NCI-H146 treated with DMSO at 0.1 percent for 48 hours (cell line): Measurements from ENCODE around the gene KRT38.
"Not testable (repeated sequence)": the region's sequence is repeated elsewhere in the genome, so short reads cannot be mapped to it uniquely, and the experiment has no call there.

Source experiments
- DNase-seq: peaks from one replicate; lab custom pipeline; 2025; ENCODE audit not compliant: unreplicated experiment; lab: John Stamatoyannopoulos, UW

KRT38 gene

GRCh38 chr17:41396996-41397660 is 43.7 kb downstream of the KRT38 start, which contains the start of gene KRT31:
Gene KRT31, minus strand, starts transcription at chr17:41397608. Its CDS starts 69 bp downstream, at chr17:41397539.
- DNase-seq, result no peak

- DNase-seq, result no peak
These were observed 44.4 kb downstream of the KRT38 start for GRCh38 chr17:41396340-41396739.

DNA sequence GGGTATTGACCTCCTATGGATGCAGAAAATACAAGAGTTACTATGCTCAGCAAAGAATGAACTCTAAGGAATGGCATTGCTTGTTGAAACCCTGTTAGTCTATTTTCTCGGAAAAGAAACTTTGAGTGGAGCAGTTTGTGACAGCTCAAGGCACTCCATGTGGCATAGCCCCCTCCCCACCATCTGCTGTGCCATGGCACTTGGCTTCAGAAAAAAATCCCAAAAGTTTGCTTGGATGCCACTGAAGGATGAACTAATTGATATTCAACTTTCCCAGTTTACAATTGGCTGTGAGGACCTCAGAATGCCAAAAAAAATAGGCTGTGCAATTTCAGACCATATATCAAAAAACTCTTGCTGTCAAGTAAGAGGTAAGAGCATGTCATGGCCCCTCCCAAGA is 45.2 kb downstream of the KRT38 start:
- DNase-seq, result no peak

DNA sequence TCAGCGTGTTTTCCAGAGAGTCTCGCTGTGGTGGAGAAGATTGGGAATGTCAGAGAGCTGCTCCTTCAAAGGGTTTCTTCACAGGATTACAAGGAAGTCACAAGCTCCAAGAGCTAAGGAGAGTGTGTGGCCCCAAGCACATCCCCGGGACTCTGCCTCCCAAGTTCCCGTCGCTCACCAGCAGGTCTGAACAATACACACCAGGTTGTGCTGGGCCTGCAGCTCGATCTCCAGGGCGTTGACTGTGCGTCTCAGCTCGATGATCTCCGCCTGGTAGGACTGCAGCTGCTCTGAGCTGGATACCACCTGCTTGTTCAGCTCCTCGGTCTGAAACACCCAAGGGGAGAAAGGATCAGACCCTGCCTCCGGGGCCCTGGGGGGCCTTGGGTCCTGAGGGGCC is 45.7 kb downstream of the KRT38 start:
- DNase-seq, result not testable (repeated sequence)

DNA sequence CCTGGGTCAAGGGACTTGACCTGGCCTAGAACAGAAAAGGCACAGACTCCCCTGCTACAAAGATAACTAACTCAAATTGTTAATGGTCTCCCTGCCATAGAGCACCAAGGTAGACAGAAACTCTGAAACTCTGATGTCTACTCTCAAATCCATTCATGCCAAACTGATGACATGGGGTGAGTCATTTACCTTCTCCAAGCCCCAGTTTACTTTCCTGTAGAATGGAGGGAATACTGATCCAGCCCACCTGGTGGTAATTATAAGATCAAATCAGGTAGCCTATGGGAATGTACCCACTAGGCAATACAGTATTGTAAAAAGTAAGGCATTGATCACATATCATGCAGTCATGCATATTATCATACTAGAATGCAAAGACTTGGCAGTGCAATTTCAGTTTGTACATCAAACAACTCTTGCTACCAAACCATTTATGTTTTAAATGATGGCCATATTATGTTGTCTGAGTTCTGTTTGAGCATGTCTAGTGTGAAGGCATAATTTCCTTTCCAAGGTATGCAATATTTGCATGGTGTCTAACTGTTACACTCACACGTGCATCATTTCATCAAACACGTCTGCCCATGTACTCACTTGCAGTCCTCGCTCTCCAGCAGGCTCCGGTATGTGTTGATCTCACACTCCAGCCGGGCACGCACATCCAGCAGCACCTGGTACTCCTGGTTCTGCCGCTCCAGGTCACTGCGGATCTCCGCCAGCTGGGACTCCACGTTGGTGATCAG is 46.4 kb downstream of the KRT38 start:
- DNase-seq, result no peak

- DNase-seq, result no peak
These were observed 47.0 kb downstream of the KRT38 start for GRCh38 chr17:41393826-41394225.

DNA sequence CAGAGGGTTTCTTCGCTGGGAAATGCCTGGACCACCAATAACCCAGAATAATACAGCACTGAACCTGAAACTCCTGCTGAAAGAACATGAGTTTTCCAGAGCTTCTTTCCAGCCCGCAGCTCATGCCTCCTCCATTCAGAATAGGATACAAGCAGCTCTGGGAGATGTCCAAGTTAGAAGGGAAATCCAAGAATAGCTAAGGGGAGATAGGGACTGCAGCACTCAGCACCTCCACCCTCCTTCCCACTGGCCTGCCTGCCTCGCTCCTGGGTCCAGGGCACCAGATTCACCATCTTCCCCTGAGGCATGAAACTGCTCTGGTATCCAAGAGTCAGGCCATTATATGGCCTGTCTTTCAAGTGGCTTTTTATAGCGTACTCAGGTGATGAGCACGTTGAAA is 47.5 kb downstream of the KRT38 start:
- DNase-seq, result no peak

DNA sequence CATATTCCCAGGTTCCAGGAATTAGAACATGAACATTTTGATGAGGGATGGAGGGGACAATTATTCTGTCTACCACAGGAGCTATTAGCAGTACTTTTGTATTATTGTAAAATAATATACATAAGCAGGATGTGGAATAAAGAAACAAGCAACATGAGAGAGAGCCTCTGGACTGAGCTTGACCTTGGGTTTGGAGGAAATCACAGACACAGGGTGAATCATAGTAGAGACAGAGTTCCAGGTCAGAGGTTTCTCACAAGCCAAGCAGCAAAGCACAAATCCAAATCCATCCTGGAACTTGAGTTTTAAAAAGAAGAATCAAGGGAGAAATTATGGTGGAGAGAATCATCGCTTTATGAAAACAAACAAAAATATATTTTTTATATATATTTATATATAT is 48.5 kb downstream of the KRT38 start:
- no peak for DNase-seq

DNA sequence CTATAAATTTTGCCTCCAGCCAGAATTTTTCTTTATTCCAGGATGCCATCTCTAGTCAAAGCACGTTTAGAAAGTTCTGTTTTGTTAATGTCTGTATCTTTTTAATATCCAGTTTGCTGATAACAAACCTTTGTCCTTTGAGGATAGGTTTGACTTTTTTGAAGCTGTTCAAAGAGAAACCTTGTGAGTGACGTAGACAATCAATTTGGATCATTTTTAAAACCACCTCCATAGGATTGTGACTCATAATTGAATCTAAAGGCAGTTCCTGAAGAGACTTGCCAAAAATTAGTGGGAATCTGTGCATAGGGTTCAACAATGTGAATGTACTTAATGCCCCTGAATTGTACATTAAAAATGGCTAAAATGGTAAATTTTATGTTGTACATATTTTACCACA is 49.2 kb downstream of the KRT38 start:
- no peak for DNase-seq

DNA sequence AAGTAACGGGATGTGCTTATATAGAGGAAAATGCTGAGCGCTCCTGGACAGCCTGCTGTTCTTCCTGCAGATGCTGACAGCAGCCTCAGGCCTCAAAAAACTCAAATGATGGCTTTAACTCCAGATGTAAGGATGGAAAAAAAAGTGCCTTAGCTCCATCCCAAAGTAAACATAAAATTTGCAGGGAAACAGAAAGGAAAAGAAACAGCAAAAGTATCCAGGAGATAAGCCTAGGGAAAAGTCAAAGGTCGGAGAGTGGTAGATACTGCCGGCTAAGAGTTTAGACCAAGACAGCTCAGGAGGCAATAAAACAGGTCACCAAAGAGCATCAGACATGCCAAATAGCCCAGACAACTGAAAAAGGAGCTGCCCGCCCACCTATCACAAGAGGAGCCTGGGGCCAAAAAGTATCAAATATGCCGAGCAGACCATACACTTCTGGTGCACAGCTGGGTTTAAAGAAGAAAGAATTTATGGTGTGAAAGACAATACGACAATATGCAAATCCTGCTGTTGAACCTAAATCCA is 50.3 kb downstream of the KRT38 start:
- DNase-seq, result no peak

GRCh38 chr17:41387670-41388069 is 53.1 kb downstream of the KRT38 start:
- DNase-seq, result no peak

GRCh38 chr17:41386227-41386626 is 54.6 kb downstream of the KRT38 start:
- no peak for DNase-seq
